Panc1 (cell line): Measurements from ENCODE around the gene FAM24B. TPM values are rescaled to one million over a fixed set of nuclear protein-coding genes. Genes with fewer than 3 reads are reported as not detected.

Experiments used
- ATAC-seq: fragments of 200-7000 bp; cut with Tn5 transposase; 2 replicates; pipeline ENCODE4 v1.9.1; 2020; ENCODE audit warnings: mild to moderate bottlenecking, moderate library complexity
- BruUV-seq: library from RNA; stranded (reverse); fragments of 400-500 nt; replicated peaks from 2 replicates; lab custom pipeline; 2021; lab: Mats Ljungman, UMichigan
- CTCF ChIA-PET: fragments of 300-600 bp; sonication (Branson Sonifier 250); formaldehyde crosslinking; loops from one replicate; lab custom pipeline; 2022; ENCODE audit warnings: antibody characterized with exemption; lab: Charles Lee
- POLR2A ChIA-PET: fragments of 300-600 bp; sonication (Branson Sonifier 250); formaldehyde crosslinking; loops from one replicate; lab custom pipeline; 2022; ENCODE audit warnings: antibody characterized with exemption; lab: Charles Lee
- DNase-seq: peaks from one replicate; pipeline ENCODE4 v3.0.0-alpha.2; 2010; ENCODE audit warnings: low read depth, low spot score
- H3K27ac ChIP-seq: 2 replicates; pipeline ENCODE4 v1.5.1; 2011; ENCODE audit warnings: mild to moderate bottlenecking, low read length, inconsistent platforms
- H3K27me3 ChIP-seq: fragments of 200-500 bp; sonication (Bioruptor generic); 2 replicates; pipeline ENCODE4 v1.6.0; 2014; ENCODE audit warnings: low read length, inconsistent platforms; ENCODE audit not compliant: control insufficient read depth, insufficient read depth
- H3K36me3 ChIP-seq: fragments of 200-500 bp; sonication (Bioruptor generic); 2 replicates; pipeline ENCODE4 v1.5.1; 2014; ENCODE audit warnings: inconsistent platforms, mild to moderate bottlenecking, low read length, moderate library complexity; ENCODE audit not compliant: control insufficient read depth, insufficient read depth
- H3K4me1 ChIP-seq: 2 replicates; pipeline ENCODE4 v1.5.1; 2011; ENCODE audit warnings: inconsistent platforms, mild to moderate bottlenecking, low read length, moderate library complexity; ENCODE audit not compliant: control insufficient read depth, insufficient read depth
- H3K4me3 ChIP-seq, 2 experiments: 2 replicates each; pipeline ENCODE4 v1.5.1; 2011 to 2012; ENCODE audit warnings: low read depth in 2 of 2, low read length in 2 of 2, mild to moderate bottlenecking in 2 of 2, inconsistent platforms in 1 of 2, moderate library complexity in 1 of 2
- H3K9me3 ChIP-seq: fragments of 200-500 bp; sonication (Bioruptor generic); 2 replicates; pipeline ENCODE4 v1.5.1; 2014; ENCODE audit warnings: low read depth, mild to moderate bottlenecking, inconsistent platforms, low read length, moderate library complexity; ENCODE audit not compliant: control insufficient read depth, insufficient read depth
- CTCF ChIP-seq: fragments of 450-650 bp; IDR thresholded peaks from 2 replicates; pipeline ENCODE4 v1.5.1; 2017; ENCODE audit warnings: mild to moderate bottlenecking
- POLR2AphosphoS5 ChIP-seq: IDR thresholded peaks from 2 replicates; pipeline ENCODE4 v1.6.1; 2012; ENCODE audit warnings: mild to moderate bottlenecking, low read depth, low read length, moderate library complexity
- REST ChIP-seq, 2 experiments: IDR thresholded peaks; 2 replicates each; pipeline ENCODE4 v1.6.1; 2011 to 2012; ENCODE audit warnings: low read depth in 2 of 2, control low read depth in 1 of 2, low read length in 1 of 2, mild to moderate bottlenecking in 1 of 2, moderate library complexity in 1 of 2; ENCODE audit not compliant: insufficient read depth in 1 of 2
- SIN3A ChIP-seq: IDR thresholded peaks from 2 replicates; pipeline ENCODE4 v1.6.1; 2012; ENCODE audit warnings: low read depth, mild to moderate bottlenecking, low read length, moderate library complexity, borderline replicate concordance; ENCODE audit not compliant: insufficient read depth
- TCF7L2 ChIP-seq: IDR thresholded peaks from 2 replicates; pipeline ENCODE4 v1.6.1; 2011; ENCODE audit warnings: mild to moderate bottlenecking, low read depth, low read length, inconsistent platforms
- in situ Hi-C: cut with HindIII; loops from 2 replicates; pipeline ENCODE4 v1.10.0; 2016; ENCODE audit warnings: low sequenced_read_pairs, low pct_unique_long_range_greater_than_20kb
- intact Hi-C: fragments of 100-400 bp; cut with micrococcal nuclease; formaldehyde crosslinking; loops from one replicate; pipeline ENCODE4 v1.10.0; 2022; ENCODE audit not compliant: unreplicated experiment
- total RNA-seq: library from RNA; stranded (reverse); gene quantifications from one replicate; pipeline ENCODE4 v1.2.1, GENCODE V29; 2021; ENCODE audit not compliant: unreplicated experiment

FAM24B gene
- total RNA-seq, 1 experiment from 2014 or later: 21.3 TPM

DNA sequence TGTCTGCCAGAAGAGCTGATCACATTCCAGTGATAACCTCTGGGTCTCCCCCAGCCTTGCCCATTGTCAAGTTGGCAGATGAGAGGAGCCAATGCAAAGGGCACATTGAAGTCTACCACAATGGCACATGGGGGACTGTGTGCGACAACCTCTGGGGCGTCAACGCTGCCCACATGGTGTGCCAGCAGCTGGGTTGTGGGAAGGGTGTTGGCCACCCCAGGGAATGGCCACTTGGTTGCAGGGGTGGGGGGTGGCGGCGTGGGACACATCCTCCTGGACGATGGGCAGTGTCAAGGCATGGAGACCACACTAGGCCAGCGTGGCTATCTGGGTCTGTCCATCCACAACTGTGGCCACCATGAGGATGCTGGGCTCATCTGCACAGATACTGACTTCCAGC is 77.1 kb downstream of the FAM24B start:
- H3K36me3 ChIP-seq: no peaks in the 10 kb centered on the region
- H3K4me3 ChIP-seq: no peak overlapping the region
- in situ Hi-C loops: no loop called here
- no peak overlapping the region for H3K27ac ChIP-seq
- CTCF ChIA-PET: no interaction called here
- no peaks in the 10 kb centered on the region for H3K4me1 ChIP-seq
- no peak for ATAC-seq
- peaks cover 23% of the 10 kb centered on the region for H3K27me3 ChIP-seq
- intact Hi-C loops: no loop called here
- DNase-seq: no peak
- no TSS peak for BruUV-seq
- POLR2A ChIA-PET: no interaction called here
- TF ChIP-seq POLR2AphosphoS5 (no peak), CTCF (no peak), SIN3A (no peak), TCF7L2 (no peak), REST (IDR thresholded peaks at IDR 0.05; ENCODE audit: insufficient read depth in 1 of 2, low read depth in 2 of 2, low read length in 1 of 2) (no peak)
- no peaks in the 10 kb centered on the region for H3K9me3 ChIP-seq

Other genes starting within 250 kb of the FAM24B start
- not detected for gene C10orf120, start 179.7 kb downstream of the FAM24B start, total RNA-seq
- 2.9 TPM for gene CUZD1, start 33.7 kb downstream of the FAM24B start, total RNA-seq
- gene FAM24A, start 31.0 kb upstream of the FAM24B start, total RNA-seq: not detected
- 21.7 TPM for gene C10orf88, start 74.6 kb upstream of the FAM24B start, total RNA-seq
- 15.8 TPM for gene PSTK, start 100.8 kb upstream of the FAM24B start, total RNA-seq
- 8.6 TPM for gene IKZF5, start 129.2 kb upstream of the FAM24B start, total RNA-seq
- gene ACADSB, start 129.4 kb upstream of the FAM24B start, total RNA-seq: 19.2 TPM